ENCODE results near the gene POP5. TPM values are rescaled to one million over a fixed set of nuclear protein-coding genes. Genes with fewer than 3 reads are reported as not detected.

Gene POP5
- polyA plus RNA-seq: 146 and 150 TPM in 2 replicates

GRCh38 chr12:120580787-120581723 is at the start of gene POP5:
Gene POP5 (minus strand): TSS chr12:120581402. CDS start chr12:120581362, 40 bp downstream.

GRCh38 chr12:120534203-120534702 is 46.9 kb downstream of the POP5 start, which contains the start of gene RNF10:
Gene RNF10 (plus strand): TSS chr12:120534356. CDS start chr12:120534812, 456 bp downstream.

GRCh38 chr12:120528861-120529525 is 52.2 kb downstream of the POP5 start, which contains the start of gene COQ5:
Gene COQ5 (minus strand): TSS chr12:120529158. CDS start chr12:120529141, 17 bp downstream.

Other genes with a start within 250 kb of the POP5 start
- 0.73 and 1.0 TPM in 2 replicates for gene MSI1, start 212.2 kb downstream of the POP5 start, polyA plus RNA-seq
- 1,271 and 1,904 TPM in 2 replicates for gene COX6A1, start 143.3 kb downstream of the POP5 start, polyA plus RNA-seq
- 71.4 and 75.6 TPM in 2 replicates for gene TRIAP1, start 135.0 kb downstream of the POP5 start, polyA plus RNA-seq
- 4.8 and 8.5 TPM in 2 replicates for gene GATC, start 135.0 kb downstream of the POP5 start, polyA plus RNA-seq
- gene SRSF9, start 111.7 kb downstream of the POP5 start, polyA plus RNA-seq: 49.0 and 57.2 TPM in 2 replicates
- gene DYNLL1, start 85.3 kb downstream of the POP5 start, polyA plus RNA-seq: 1,021 and 1,881 TPM in 2 replicates
- 18.9 and 21.7 TPM in 2 replicates for gene COQ5, start 52.2 kb downstream of the POP5 start, polyA plus RNA-seq
- gene RNF10, start 47.0 kb downstream of the POP5 start, polyA plus RNA-seq: 94.8 and 105 TPM in 2 replicates
- gene CABP1, start 59.2 kb upstream of the POP5 start, polyA plus RNA-seq: 6.3 and 13.1 TPM in 2 replicates
- gene MLEC, start 105.7 kb upstream of the POP5 start, polyA plus RNA-seq: 68.9 and 84.1 TPM in 2 replicates
- gene UNC119B, start 129.1 kb upstream of the POP5 start, polyA plus RNA-seq: 2.0 and 2.4 TPM in 2 replicates
- 0.40 and 0.99 TPM in 2 replicates for gene ACADS, start 144.4 kb upstream of the POP5 start, polyA plus RNA-seq